SH-SY5Y (cell line): Measurements from ENCODE around the gene CAV1.

Experiments used
- GATA2 ChIP-seq: IDR thresholded peaks from 2 replicates; pipeline ENCODE4 v1.6.1; 2011; ENCODE audit warnings: mild to moderate bottlenecking, low read depth, low read length
- GATA3 ChIP-seq: IDR thresholded peaks from 2 replicates; pipeline ENCODE4 v1.6.1; 2011; ENCODE audit warnings: low read depth, mild to moderate bottlenecking, low read length, moderate library complexity

GRCh38 chr7:116565981-116566380, 41.1 kb downstream of the CAV1 start:
- TF ChIP-seq GATA2 (no peak), GATA3 (no peak)
